ENCODE data around the gene PACS2. TPM values are rescaled to one million over a fixed set of nuclear protein-coding genes. Genes with fewer than 3 reads are reported as not detected.

Gene PACS2
- total RNA-seq, 2 donors from 2014 or later = 48.5 to 124 TPM

DNA sequence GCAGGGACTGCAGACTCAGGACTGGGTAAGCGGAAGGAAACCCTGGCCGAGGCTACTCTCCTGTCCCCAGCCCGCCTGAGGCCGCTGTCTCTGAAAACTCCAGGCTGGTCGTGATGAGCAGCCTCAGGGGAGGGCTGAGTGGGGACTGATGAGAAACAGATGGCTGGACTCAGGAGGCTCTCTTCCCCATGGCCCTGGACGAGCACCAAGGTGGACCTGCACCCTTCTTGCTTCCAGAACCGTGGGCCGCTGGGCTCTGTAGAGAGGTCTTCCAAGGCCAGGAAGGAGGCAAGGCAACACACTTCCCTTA, 84.9 kb downstream of the PACS2 start:
- H3K27ac ChIP-seq = no peak overlapping the region
- WGBS = 78% methylated on average over 8 of the region's 8 CpGs
- intact Hi-C loops (cut with DNase I) = no loop called here

DNA sequence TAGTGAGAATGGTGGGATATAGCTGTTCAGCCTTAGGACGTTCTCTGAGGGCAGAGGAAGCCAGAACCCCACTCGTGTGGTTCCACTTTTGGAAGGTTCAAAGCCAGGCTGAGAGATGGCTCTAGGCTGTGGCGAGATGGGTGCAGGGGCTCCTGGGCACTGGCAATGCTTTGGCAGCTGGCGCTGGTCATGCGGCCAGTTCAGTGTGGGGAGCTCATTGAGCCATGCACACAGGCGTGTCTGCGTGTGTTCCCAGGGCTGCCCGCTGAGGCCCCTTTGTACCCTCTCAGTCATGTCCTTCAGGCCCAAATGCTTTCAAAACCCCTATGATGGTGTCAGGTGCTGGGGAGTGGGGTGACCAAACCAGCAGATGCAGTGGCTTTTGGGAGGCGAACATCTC, 85.5 kb downstream of the PACS2 start:
- no peaks in the 10 kb centered on the region for H3K9me3 ChIP-seq
- peaks cover 8% of the 10 kb centered on the region for H3K4me1 ChIP-seq (replicated peaks)
- no peak for DNase-seq (ENCODE audit: low spot score)
- intact Hi-C loops (cut with DNase I) = no loop called here
- TF ChIP-seq POLR2A (IDR thresholded peaks at IDR 0.05) (no peak), POLR2AphosphoS5 (IDR thresholded peaks at IDR 0.05) (no peak)
- TF ChIP-seq, protein P1, sequence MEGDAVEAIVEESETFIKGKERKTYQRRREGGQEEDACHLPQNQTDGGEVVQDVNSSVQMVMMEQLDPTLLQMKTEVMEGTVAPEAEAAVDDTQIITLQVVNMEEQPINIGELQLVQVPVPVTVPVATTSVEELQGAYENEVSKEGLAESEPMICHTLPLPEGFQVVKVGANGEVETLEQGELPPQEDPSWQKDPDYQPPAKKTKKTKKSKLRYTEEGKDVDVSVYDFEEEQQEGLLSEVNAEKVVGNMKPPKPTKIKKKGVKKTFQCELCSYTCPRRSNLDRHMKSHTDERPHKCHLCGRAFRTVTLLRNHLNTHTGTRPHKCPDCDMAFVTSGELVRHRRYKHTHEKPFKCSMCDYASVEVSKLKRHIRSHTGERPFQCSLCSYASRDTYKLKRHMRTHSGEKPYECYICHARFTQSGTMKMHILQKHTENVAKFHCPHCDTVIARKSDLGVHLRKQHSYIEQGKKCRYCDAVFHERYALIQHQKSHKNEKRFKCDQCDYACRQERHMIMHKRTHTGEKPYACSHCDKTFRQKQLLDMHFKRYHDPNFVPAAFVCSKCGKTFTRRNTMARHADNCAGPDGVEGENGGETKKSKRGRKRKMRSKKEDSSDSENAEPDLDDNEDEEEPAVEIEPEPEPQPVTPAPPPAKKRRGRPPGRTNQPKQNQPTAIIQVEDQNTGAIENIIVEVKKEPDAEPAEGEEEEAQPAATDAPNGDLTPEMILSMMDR (IDR thresholded peaks at IDR 0.05) = no peak
- WGBS = 96% methylated on average over 9 of the region's 9 CpGs
- no peaks in the 10 kb centered on the region for H3K27me3 ChIP-seq (replicated peaks; ENCODE audit: insufficient read depth)
- H3K27ac ChIP-seq = no peak overlapping the region
- no peak overlapping the region for H3K4me3 ChIP-seq
- no peaks in the 10 kb centered on the region for H3K36me3 ChIP-seq

More for the DNA sequence above, 84.9 kb downstream of the PACS2 start:
- no peak for DNase-seq (ENCODE audit: low spot score)
- H3K4me1 ChIP-seq (replicated peaks) = peaks cover 8% of the 10 kb centered on the region
- TF ChIP-seq POLR2AphosphoS5 (IDR thresholded peaks at IDR 0.05) (no peak), POLR2A (IDR thresholded peaks at IDR 0.05) (no peak)
- TF ChIP-seq, protein P1 (IDR thresholded peaks at IDR 0.05) = no peak
- no peaks in the 10 kb centered on the region for H3K36me3 ChIP-seq
- peak overlapping the region in 1 of 2 donors; percentile 96 for H3K4me3 ChIP-seq
- H3K9me3 ChIP-seq = no peaks in the 10 kb centered on the region
- H3K27me3 ChIP-seq (replicated peaks; ENCODE audit: insufficient read depth) = no peaks in the 10 kb centered on the region

DNA sequence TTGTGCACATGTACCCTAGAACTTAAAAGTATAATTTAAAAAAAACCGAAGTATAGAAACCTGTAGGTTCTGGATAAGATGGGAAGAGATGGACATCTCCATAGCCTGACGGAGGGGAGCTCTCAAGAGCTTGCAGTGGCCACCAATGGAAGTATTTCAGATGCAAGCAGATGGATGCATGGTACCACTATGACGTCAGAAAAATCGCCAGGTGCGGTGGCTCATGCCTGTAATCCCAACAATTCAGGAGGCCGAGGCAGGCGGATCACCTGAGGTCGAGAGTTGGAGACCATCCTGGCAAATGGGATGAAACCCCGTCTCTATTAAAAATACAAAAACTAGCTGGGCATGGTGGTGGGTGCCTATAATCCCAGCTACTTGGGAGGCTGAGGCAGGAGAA, 87.2 kb downstream of the PACS2 start:
- no peaks in the 10 kb centered on the region for H3K27me3 ChIP-seq (replicated peaks; ENCODE audit: insufficient read depth)
- no peak overlapping the region for H3K4me3 ChIP-seq
- no peaks in the 10 kb centered on the region for H3K9me3 ChIP-seq
- intact Hi-C loops (cut with DNase I) = no loop called here
- WGBS = 97% methylated on average over 9 of the region's 9 CpGs
- no peak for TF ChIP-seq POLR2A (IDR thresholded peaks at IDR 0.05)
- TF ChIP-seq, protein P1 (IDR thresholded peaks at IDR 0.05) = no peak
- TF ChIP-seq POLR2AphosphoS5 (IDR thresholded peaks at IDR 0.05) = no peak
- no peaks in the 10 kb centered on the region for H3K36me3 ChIP-seq
- H3K27ac ChIP-seq = no peak overlapping the region
- no peak for DNase-seq (ENCODE audit: low spot score)
- peaks cover 8% of the 10 kb centered on the region for H3K4me1 ChIP-seq (replicated peaks)

DNA sequence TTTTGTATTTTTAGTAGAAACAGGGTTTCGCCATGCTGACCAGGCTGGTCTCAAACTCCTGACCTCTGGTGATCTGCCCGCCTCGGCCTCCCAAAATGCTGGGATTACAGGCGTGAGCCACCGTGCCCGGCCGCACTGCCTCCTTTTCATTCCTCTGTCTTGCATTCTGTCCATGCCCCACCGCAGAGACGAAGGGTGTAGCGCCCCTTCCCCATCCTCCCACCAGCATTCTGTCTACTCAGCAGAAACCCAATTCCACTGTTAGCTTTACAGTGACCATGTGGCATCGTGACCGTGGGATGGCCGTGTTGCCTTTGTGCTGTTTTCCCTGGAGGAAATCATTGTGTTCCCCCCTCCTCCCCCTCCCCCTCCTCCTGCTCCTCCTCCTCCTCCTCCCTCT, 94.0 kb downstream of the PACS2 start:
- no peak for DNase-seq (ENCODE audit: low spot score)
- no peaks in the 10 kb centered on the region for H3K4me1 ChIP-seq (replicated peaks)
- no peaks in the 10 kb centered on the region for H3K27me3 ChIP-seq (replicated peaks; ENCODE audit: insufficient read depth)
- H3K9me3 ChIP-seq = no peaks in the 10 kb centered on the region
- no peaks in the 10 kb centered on the region for H3K36me3 ChIP-seq
- H3K4me3 ChIP-seq = no peak overlapping the region
- no peak overlapping the region for H3K27ac ChIP-seq
- TF ChIP-seq, protein P1 (IDR thresholded peaks at IDR 0.05) = no peak
- TF ChIP-seq POLR2AphosphoS5 (IDR thresholded peaks at IDR 0.05) (no peak), POLR2A (IDR thresholded peaks at IDR 0.05) (no peak)
- intact Hi-C loops (cut with DNase I) = no loop called here
- WGBS = 76% methylated on average over 13 of the region's 13 CpGs

DNA sequence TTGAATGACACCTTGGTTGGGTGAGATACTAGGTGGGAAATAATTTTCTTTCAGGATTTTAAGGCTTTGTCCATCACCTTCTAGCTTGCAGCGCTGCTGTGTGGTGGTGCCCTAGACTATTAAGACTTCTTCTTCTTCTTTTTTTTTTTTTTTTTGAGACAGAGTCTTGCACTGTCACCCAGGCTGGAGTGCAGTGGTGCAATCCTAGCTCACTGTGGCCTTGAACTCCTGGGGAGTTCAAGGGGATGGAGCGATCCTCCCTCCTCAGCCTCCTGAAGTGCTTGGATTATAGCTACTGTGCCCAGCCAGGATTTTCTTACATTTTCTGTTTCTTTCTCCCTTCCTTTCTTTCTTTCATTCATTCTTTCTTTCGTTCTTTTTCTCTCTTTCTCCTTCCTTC, 94.8 kb downstream of the PACS2 start:
- no peak for DNase-seq (ENCODE audit: low spot score)
- 92% methylated on average over 3 of the region's 3 CpGs for WGBS

More for the DNA sequence above, 94.8 kb downstream of the PACS2 start:
- no peaks in the 10 kb centered on the region for H3K27me3 ChIP-seq (replicated peaks; ENCODE audit: insufficient read depth)
- H3K4me3 ChIP-seq = no peak overlapping the region
- TF ChIP-seq, protein P1 (IDR thresholded peaks at IDR 0.05) = no peak
- TF ChIP-seq POLR2AphosphoS5 (IDR thresholded peaks at IDR 0.05) = no peak
- TF ChIP-seq POLR2A (IDR thresholded peaks at IDR 0.05) = no peak
- H3K36me3 ChIP-seq = no peaks in the 10 kb centered on the region
- H3K27ac ChIP-seq = no peak overlapping the region
- intact Hi-C loops (cut with DNase I) = no loop called here
- H3K4me1 ChIP-seq (replicated peaks) = no peaks in the 10 kb centered on the region
- no peaks in the 10 kb centered on the region for H3K9me3 ChIP-seq

Data from prostate gland (tissue), 2 donors.